Adrenal gland (tissue), 5 donors: ENCODE data around the gene AP1M1.

Experiments used
- CTCF ChIP-seq, 6 experiments: fragments of 450-650 bp in 4 of 6; fragments of 200-600 bp in 2 of 6; sonication (generic) in 1 of 6; IDR thresholded peaks; 1 replicate in 5 of 6; 2 replicates in 1 of 6; pipeline versions ENCODE4 v1.5.1 to v1.8.0; 2016 to 2021; ENCODE audit warnings: antibody characterized with exemption in 6 of 6, mild to moderate bottlenecking in 2 of 6, moderate library complexity in 1 of 6
- POLR2A ChIP-seq, 2 donors: fragments of 450-650 bp; IDR thresholded peaks; one replicate each; pipeline ENCODE4 v1.6.1; 2017; ENCODE audit warnings: antibody characterized with exemption in 2 of 2, mild to moderate bottlenecking in 2 of 2, moderate library complexity in 1 of 2
- donor health status: DM: no; HTN: no; CAD: no.

GRCh38 chr19:16166417-16166816 lies 31.3 kb upstream of the AP1M1 start:
- TF ChIP-seq CTCF (IDR thresholded peaks at IDR 0.05) = no peak
- no peak for TF ChIP-seq POLR2A (IDR thresholded peaks at IDR 0.05)
